HepG2 (cell line): ENCODE measurements around the gene ISOC2. TPM values are rescaled to one million over a fixed set of nuclear protein-coding genes. Genes with fewer than 3 reads are reported as not detected.

ENCODE experiments used
- ATAC-seq: fragments of 200-7000 bp; cut with Tn5 transposase; 3 replicates; pipeline ENCODE4 v1.9.1; 2020; ENCODE audit warnings: mild to moderate bottlenecking, moderate library complexity
- BruUV-seq: library from RNA; stranded (reverse); fragments of 400-500 nt; replicated peaks from 2 replicates; lab custom pipeline; 2021; lab: Mats Ljungman, UMichigan
- CTCF ChIA-PET: fragments of 300-600 bp; formaldehyde crosslinking; extraction: SDS; loops from one replicate; lab custom pipeline; 2021; ENCODE audit warnings: low total read pairs, inconsistent platforms, low intra/inter-chr PET ratio; lab: Yijun Ruan, JAX
- POLR2A ChIA-PET: fragments of 350-600 bp; sonication (Branson Sonifier 250); formaldehyde crosslinking; loops from one replicate; lab custom pipeline; 2020; ENCODE audit warnings: antibody characterized with exemption, inconsistent platforms; lab: Yijun Ruan, JAX
- DNase-seq: peaks from one replicate; pipeline ENCODE4 v3.0.0-alpha.2; 2015; ENCODE audit warnings: low spot score
- FAIRE-seq: peaks from 3 replicates; lab custom pipeline; 2011; peaks lifted over from hg19 to GRCh38; lab: Jason Lieb, UNC
- H2AFZ ChIP-seq: one replicate; pipeline ENCODE4 v1.6.1; 2011; ENCODE audit warnings: low read length, inconsistent platforms
- H3K27ac ChIP-seq: fragments of 300-600 bp; 3 replicates; pipeline ENCODE4 v1.8.0; 2011; ENCODE audit warnings: mixed run types, mild to moderate bottlenecking, mixed read lengths, low read length, inconsistent platforms; ENCODE audit not compliant: insufficient read depth; ENCODE audit errors: extremely low read length
- H3K27me3 ChIP-seq, 2 experiments: fragments of 200-600 bp in 1 of 2; 2 replicates in 1 of 2; 3 replicates in 1 of 2; pipeline versions ENCODE4 v1.6.0 to v1.8.0; 2011; ENCODE audit warnings: low read length in 2 of 2, mild to moderate bottlenecking in 2 of 2, moderate library complexity in 2 of 2, inconsistent platforms in 1 of 2; ENCODE audit not compliant: insufficient read depth in 2 of 2, control insufficient read depth in 1 of 2
- H3K36me3 ChIP-seq, 2 experiments: fragments of 200-600 bp in 1 of 2; replicated peaks in 1 of 2; 2 replicates in 1 of 2; 3 replicates in 1 of 2; pipeline versions ENCODE4 v1.5.1 to v1.8.0; 2011; ENCODE audit warnings: low read length in 2 of 2, inconsistent platforms in 1 of 2; ENCODE audit not compliant: insufficient read depth in 2 of 2, control insufficient read depth in 1 of 2
- H3K4me1 ChIP-seq: 2 replicates; pipeline ENCODE4 v1.5.1; 2012; ENCODE audit warnings: low read length, inconsistent platforms; ENCODE audit not compliant: insufficient read depth
- H3K4me2 ChIP-seq: 2 replicates; pipeline ENCODE4 v1.6.0; 2011; ENCODE audit warnings: low read depth, low read length, inconsistent platforms
- H3K4me3 ChIP-seq, 3 experiments: fragments of 200-600 bp in 1 of 3; sonication (generic), shearing (Covaris generic) in 1 of 3; replicated peaks in 1 of 3; 2 replicates each; pipeline ENCODE4 v1.5.1; 2011 to 2016; ENCODE audit warnings: low read length in 3 of 3, inconsistent platforms in 2 of 3, low read depth in 2 of 3, mild to moderate bottlenecking in 2 of 3, control low read depth in 1 of 3, mixed read lengths in 1 of 3; ENCODE audit not compliant: insufficient read depth in 1 of 3
- H3K79me2 ChIP-seq: one replicate; pipeline ENCODE4 v1.6.1; 2011; ENCODE audit warnings: low read length, inconsistent platforms; ENCODE audit not compliant: insufficient read depth
- H3K9ac ChIP-seq: 2 replicates; pipeline ENCODE4 v1.6.0; 2011; ENCODE audit warnings: mild to moderate bottlenecking, low read depth, low read length, inconsistent platforms; ENCODE audit not compliant: insufficient read depth
- H3K9me3 ChIP-seq: 2 replicates; pipeline ENCODE4 v1.5.1; 2012; ENCODE audit warnings: mild to moderate bottlenecking, low read length
- H4K20me1 ChIP-seq: 2 replicates; pipeline ENCODE4 v1.6.0; 2011; ENCODE audit warnings: inconsistent platforms, mild to moderate bottlenecking, low read length, moderate library complexity; ENCODE audit not compliant: insufficient read depth
- ARNTL ChIP-seq: sonication (generic); formaldehyde crosslinking; IDR thresholded peaks from 2 replicates; pipeline ENCODE4 v1.4.0; 2020; ENCODE audit warnings: mild to moderate bottlenecking, missing genetic modification reagents
- MAX ChIP-seq: IDR thresholded peaks from 2 replicates; pipeline ENCODE4 v1.6.1; 2012; ENCODE audit warnings: inconsistent platforms
- XRCC5 ChIP-seq: fragments of 200-400 bp; formaldehyde crosslinking; optimal IDR thresholded peaks from 2 replicates; pipeline ENCODE3; 2017; ENCODE audit warnings: mild to moderate bottlenecking, low read length
- ZNF407 ChIP-seq: sonication (generic); formaldehyde crosslinking; IDR thresholded peaks from one replicate; pipeline ENCODE4 v1.5.1; 2020; ENCODE audit warnings: mild to moderate bottlenecking, missing genetic modification reagents; ENCODE audit errors: not compliant biosample characterization
- ZNF629 ChIP-seq: sonication (generic); formaldehyde crosslinking; conservative IDR thresholded peaks from 2 replicates; pipeline ENCODE4 v1.5.0; 2020; ENCODE audit warnings: missing genetic modification reagents
- WGBS: methylation state at CpG from one replicate; pipeline ENCODE4 v1.1.6; 2017; ENCODE audit warnings: low lambda C conversion rate; 5-methylcytosine and 5-hydroxymethylcytosine counted together
- in situ Hi-C: cut with HindIII; loops from 2 replicates; pipeline ENCODE4 v1.10.0; 2017; ENCODE audit warnings: low pct_unique_long_range_greater_than_20kb; ENCODE audit not compliant: extremely low pct_ligation_motif_present
- intact Hi-C: fragments of 100-400 bp; cut with micrococcal nuclease; formaldehyde crosslinking; loops from one replicate; pipeline ENCODE4 v1.10.0; 2022; ENCODE audit not compliant: unreplicated experiment
- polyA plus RNA-seq, 8 experiments: library from polyadenylated mRNA; depleted of rRNA in 3 of 8; stranded (reverse) in 7 of 8; unstranded in 1 of 8; fragments of >200 nt; fragmentation: Illumina TruSeq in 4 of 8; extraction: Trizol in 4 of 8; gene quantifications; 2 replicates each; pipeline versions ENCODE4 v1.2.1 to v1.2.3, GENCODE V29; 2011 to 2016; ENCODE audit warnings: low read depth in 4 of 8, missing spikeins in 1 of 8, mixed read lengths in 1 of 8; ENCODE audit not compliant: insufficient read depth in 1 of 8
- total RNA-seq, 5 experiments: library from RNA; depleted of rRNA; stranded (reverse); fragments of >200 nt; fragmentation: Illumina TruSeq; extraction: Trizol; gene quantifications; 2 replicates each; pipeline ENCODE4 v1.2.3, GENCODE V29; 2016; ENCODE audit warnings: low read depth in 1 of 5

ISOC2 gene
- total and polyA plus RNA-seq, 2 of the 13 experiments (the other 11 are each of a cell fraction or from before 2014, with no cell fraction given), result 76.8 to 105 TPM

GRCh38 chr19:55444646-55445045 lies 16.8 kb downstream of the ISOC2 start (continued):
- TF ChIP-seq ZNF407 (CRISPR knock-in tag) (no peak), XRCC5 (no peak)

- TF ChIP-seq MAX (no peak), ARNTL (CRISPR knock-in tag) (no peak), ZNF629 (CRISPR knock-in tag) (peak; percentile 10; the same call in 1 of the 2 replicates)
- no peak for FAIRE-seq
- Histone ChIP-seq H3K9ac (no peak overlapping the region), H3K27ac (no peak overlapping the region), H3K4me3 (no peak overlapping the region), H3K79me2 (no peaks in the 10 kb centered on the region), H3K4me1 (no peaks in the 10 kb centered on the region), H3K27me3 (peaks cover 6 to 52% of the 10 kb centered on the region in 2 experiments; a peak in 4 of 5 replicates), H3K36me3 (no peaks in the 10 kb centered on the region), H2AFZ (no peak overlapping the region), H4K20me1 (peaks cover 4% of the 10 kb centered on the region; the same call in 1 of the 2 replicates), H3K9me3 (no peaks in the 10 kb centered on the region), H3K4me2 (no peak overlapping the region)
- intact Hi-C loops (no loop called here), in situ Hi-C loops (no loop called here)
- DNase-seq, result no peak
- ChIA-PET POLR2A (no interaction called here), CTCF (no interaction called here)
- WGBS, result 12% methylated on average over 18 of the region's 18 CpGs
- ATAC-seq, result no peak
- no TSS peak for BruUV-seq
Observed at GRCh38 chr19:55443824-55444480, 17.5 kb downstream of the ISOC2 start.
